Panc1 (cell line): ENCODE results near the gene SMPDL3B. TPM values are rescaled to one million over a fixed set of nuclear protein-coding genes. Genes with fewer than 3 reads are reported as not detected.

Source experiments
- ATAC-seq: fragments of 200-7000 bp; cut with Tn5 transposase; 2 replicates; pipeline ENCODE4 v1.9.1; 2020; ENCODE audit warnings: mild to moderate bottlenecking, moderate library complexity
- BruUV-seq: library from RNA; stranded (reverse); fragments of 400-500 nt; replicated peaks from 2 replicates; lab custom pipeline; 2021; lab: Mats Ljungman, UMichigan
- CTCF ChIA-PET: fragments of 300-600 bp; sonication (Branson Sonifier 250); formaldehyde crosslinking; loops from one replicate; lab custom pipeline; 2022; ENCODE audit warnings: antibody characterized with exemption; lab: Charles Lee
- POLR2A ChIA-PET: fragments of 300-600 bp; sonication (Branson Sonifier 250); formaldehyde crosslinking; loops from one replicate; lab custom pipeline; 2022; ENCODE audit warnings: antibody characterized with exemption; lab: Charles Lee
- DNase-seq: peaks from one replicate; pipeline ENCODE4 v3.0.0-alpha.2; 2010; ENCODE audit warnings: low read depth, low spot score
- H3K27ac ChIP-seq: 2 replicates; pipeline ENCODE4 v1.5.1; 2011; ENCODE audit warnings: mild to moderate bottlenecking, low read length, inconsistent platforms
- H3K27me3 ChIP-seq: fragments of 200-500 bp; sonication (Bioruptor generic); 2 replicates; pipeline ENCODE4 v1.6.0; 2014; ENCODE audit warnings: low read length, inconsistent platforms; ENCODE audit not compliant: control insufficient read depth, insufficient read depth
- H3K36me3 ChIP-seq: fragments of 200-500 bp; sonication (Bioruptor generic); 2 replicates; pipeline ENCODE4 v1.5.1; 2014; ENCODE audit warnings: inconsistent platforms, mild to moderate bottlenecking, low read length, moderate library complexity; ENCODE audit not compliant: control insufficient read depth, insufficient read depth
- H3K4me1 ChIP-seq: 2 replicates; pipeline ENCODE4 v1.5.1; 2011; ENCODE audit warnings: inconsistent platforms, mild to moderate bottlenecking, low read length, moderate library complexity; ENCODE audit not compliant: control insufficient read depth, insufficient read depth
- H3K4me3 ChIP-seq, 2 experiments: 2 replicates each; pipeline ENCODE4 v1.5.1; 2011 to 2012; ENCODE audit warnings: low read depth in 2 of 2, low read length in 2 of 2, mild to moderate bottlenecking in 2 of 2, inconsistent platforms in 1 of 2, moderate library complexity in 1 of 2
- H3K9me3 ChIP-seq: fragments of 200-500 bp; sonication (Bioruptor generic); 2 replicates; pipeline ENCODE4 v1.5.1; 2014; ENCODE audit warnings: low read depth, mild to moderate bottlenecking, inconsistent platforms, low read length, moderate library complexity; ENCODE audit not compliant: control insufficient read depth, insufficient read depth
- CTCF ChIP-seq: fragments of 450-650 bp; IDR thresholded peaks from 2 replicates; pipeline ENCODE4 v1.5.1; 2017; ENCODE audit warnings: mild to moderate bottlenecking
- POLR2AphosphoS5 ChIP-seq: IDR thresholded peaks from 2 replicates; pipeline ENCODE4 v1.6.1; 2012; ENCODE audit warnings: mild to moderate bottlenecking, low read depth, low read length, moderate library complexity
- REST ChIP-seq, 2 experiments: IDR thresholded peaks; 2 replicates each; pipeline ENCODE4 v1.6.1; 2011 to 2012; ENCODE audit warnings: low read depth in 2 of 2, control low read depth in 1 of 2, low read length in 1 of 2, mild to moderate bottlenecking in 1 of 2, moderate library complexity in 1 of 2; ENCODE audit not compliant: insufficient read depth in 1 of 2
- SIN3A ChIP-seq: IDR thresholded peaks from 2 replicates; pipeline ENCODE4 v1.6.1; 2012; ENCODE audit warnings: low read depth, mild to moderate bottlenecking, low read length, moderate library complexity, borderline replicate concordance; ENCODE audit not compliant: insufficient read depth
- TCF7L2 ChIP-seq: IDR thresholded peaks from 2 replicates; pipeline ENCODE4 v1.6.1; 2011; ENCODE audit warnings: mild to moderate bottlenecking, low read depth, low read length, inconsistent platforms
- in situ Hi-C: cut with HindIII; loops from 2 replicates; pipeline ENCODE4 v1.10.0; 2016; ENCODE audit warnings: low sequenced_read_pairs, low pct_unique_long_range_greater_than_20kb
- intact Hi-C: fragments of 100-400 bp; cut with micrococcal nuclease; formaldehyde crosslinking; loops from one replicate; pipeline ENCODE4 v1.10.0; 2022; ENCODE audit not compliant: unreplicated experiment
- total RNA-seq: library from RNA; stranded (reverse); gene quantifications from one replicate; pipeline ENCODE4 v1.2.1, GENCODE V29; 2021; ENCODE audit not compliant: unreplicated experiment

The SMPDL3B gene
- total RNA-seq, 1 experiment from 2014 or later, result 1.5 TPM

- Histone ChIP-seq H3K9me3 (no peaks in the 10 kb centered on the region), H3K36me3 (no peaks in the 10 kb centered on the region; the same call in 1 of the 2 replicates), H3K4me3 (no peak overlapping the region), H3K27me3 (no peaks in the 10 kb centered on the region), H3K27ac (no peak overlapping the region), H3K4me1 (no peaks in the 10 kb centered on the region)
- in situ Hi-C loops (no loop called here), intact Hi-C loops (no loop called here)
- POLR2A ChIA-PET, result no interaction called here
- no peak for ATAC-seq
- DNase-seq, result no peak
- CTCF ChIA-PET, result interaction anchor here (0.6 kb wide), 1 partner anchor 39 kb away, joined by 3 read pairs; no protein-coding TSS in a partner anchor
- no peak for TF ChIP-seq POLR2AphosphoS5
- BruUV-seq, result no TSS peak
Observed at GRCh38 chr1:27967884-27968466, 33.2 kb downstream of the SMPDL3B start.

GRCh38 chr1:27968692-27969091, 33.9 kb downstream of the SMPDL3B start:
- Histone ChIP-seq H3K4me1 (no peaks in the 10 kb centered on the region), H3K27me3 (no peaks in the 10 kb centered on the region), H3K9me3 (no peaks in the 10 kb centered on the region), H3K4me3 (no peak overlapping the region), H3K27ac (no peak overlapping the region), H3K36me3 (no peaks in the 10 kb centered on the region; the same call in 1 of the 2 replicates)
- no TSS peak for BruUV-seq
- in situ Hi-C loops (no loop called here), intact Hi-C loops (no loop called here)
- TF ChIP-seq CTCF (no peak), POLR2AphosphoS5 (no peak), REST (IDR thresholded peaks at IDR 0.05; ENCODE audit: insufficient read depth in 1 of 2, low read depth in 2 of 2, low read length in 1 of 2) (no peak), SIN3A (no peak), TCF7L2 (no peak)
- DNase-seq (peak; percentile 61), ATAC-seq (no peak)
- ChIA-PET POLR2A (no interaction called here), CTCF (no interaction called here)

GRCh38 chr1:27970401-27970800, 35.6 kb downstream of the SMPDL3B start:
- no peaks in the 10 kb centered on the region; the same call in 1 of the 2 replicates for H3K36me3 ChIP-seq
- in situ Hi-C loops (no loop called here), intact Hi-C loops (no loop called here)
- no TSS peak for BruUV-seq
- TF ChIP-seq CTCF (no peak), POLR2AphosphoS5 (no peak), TCF7L2 (no peak), SIN3A (no peak), REST (IDR thresholded peaks at IDR 0.05; ENCODE audit: insufficient read depth in 1 of 2, low read depth in 2 of 2, low read length in 1 of 2) (no peak)
- H3K27ac ChIP-seq, result no peak overlapping the region
- ATAC-seq (no peak), DNase-seq (no peak)
- ChIA-PET POLR2A (no interaction called here), CTCF (no interaction called here)
- H3K4me3 ChIP-seq, result no peak overlapping the region
- H3K4me1 ChIP-seq, result no peaks in the 10 kb centered on the region
- no peaks in the 10 kb centered on the region for H3K27me3 ChIP-seq
- no peaks in the 10 kb centered on the region for H3K9me3 ChIP-seq
